SH-SY5Y (cell line): Measurements from ENCODE around the gene CYTL1.

ENCODE experiments used
- GATA2 ChIP-seq: IDR thresholded peaks from 2 replicates; pipeline ENCODE4 v1.6.1; 2011; ENCODE audit warnings: mild to moderate bottlenecking, low read depth, low read length
- GATA3 ChIP-seq: IDR thresholded peaks from 2 replicates; pipeline ENCODE4 v1.6.1; 2011; ENCODE audit warnings: low read depth, mild to moderate bottlenecking, low read length, moderate library complexity

DNA sequence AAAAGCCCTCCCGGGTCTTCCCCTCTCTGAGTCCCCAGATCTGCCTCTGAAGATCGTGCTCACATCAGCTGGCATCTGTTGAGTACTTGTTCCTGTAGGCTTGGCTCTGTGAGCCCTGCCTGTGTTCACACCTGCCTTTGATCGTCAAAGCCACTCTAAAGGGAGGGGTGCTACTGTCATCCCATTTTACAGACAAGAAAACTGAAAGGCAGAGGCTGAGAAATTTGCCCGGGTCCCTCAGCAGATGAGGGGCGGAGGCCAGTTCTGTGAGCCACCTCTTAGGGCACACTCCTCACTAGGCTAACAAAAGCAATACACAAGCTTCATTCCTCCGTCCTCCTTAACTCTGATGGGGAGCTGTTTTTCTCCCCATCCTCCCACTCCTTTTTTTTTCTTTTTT, 655 bp downstream of the CYTL1 start:
- TF ChIP-seq GATA2, result no peak
- TF ChIP-seq GATA3, result no peak
